PC-9 (cell line): ENCODE measurements around the gene ZDHHC14.

Experiments
- CTCF ChIP-seq: fragments of 200-600 bp; sonication (generic); conservative IDR thresholded peaks from 2 replicates; pipeline ENCODE4 v1.6.1; 2017; ENCODE audit warnings: mixed run types, antibody characterized with exemption, mild to moderate bottlenecking, moderate library complexity
- EZH2 ChIP-seq: fragments of 200-600 bp; sonication (generic); IDR thresholded peaks from 2 replicates; pipeline ENCODE4 v1.8.0; 2017; ENCODE audit warnings: antibody characterized with exemption, low read depth

- TF ChIP-seq CTCF (no peak), EZH2 (no peak)
Measured at GRCh38 chr6:157665180-157665579, 284.2 kb downstream of the ZDHHC14 start.
